Activated T-helper 17 cell treated with anti-CD3 and anti-CD28 coated beads, Interleukin-2, amount 50 U/mL, for 72 hours (primary cell): Measurements from ENCODE around the gene SPATC1L. TPM values are rescaled to one million over a fixed set of nuclear protein-coding genes. Genes with fewer than 3 reads are reported as not detected.
A peak's percentile ranks its signal among the peaks of the same experiment; 100 is the strongest.
"Not testable (repeated sequence)": the region's sequence is repeated elsewhere in the genome, so short reads cannot be mapped to it uniquely, and the experiment has no call there.

Source experiments
- ATAC-seq: fragments of 150-1000 bp; cut with Tn5 transposase; replicated peaks from 2 replicates; pipeline ENCODE4 v1.10.0; 2021; ENCODE audit warnings: mild to moderate bottlenecking, moderate library complexity
- H3K27ac Mint-ChIP-seq: one replicate; pipeline ENCODE4 v1.8.0; 2022; ENCODE audit warnings: mixed read lengths
- H3K27me3 Mint-ChIP-seq: one replicate; pipeline ENCODE4 v1.8.0; 2022; ENCODE audit warnings: mixed read lengths
- H3K36me3 Mint-ChIP-seq: one replicate; pipeline ENCODE4 v1.8.0; 2022; ENCODE audit warnings: low read depth, mild to moderate bottlenecking, mixed read lengths
- H3K4me1 Mint-ChIP-seq: one replicate; pipeline ENCODE4 v1.8.0; 2022; ENCODE audit warnings: mixed read lengths
- H3K4me3 Mint-ChIP-seq: one replicate; pipeline ENCODE4 v1.8.0; 2022; ENCODE audit warnings: mild to moderate bottlenecking, mixed read lengths
- H3K9me3 Mint-ChIP-seq: one replicate; pipeline ENCODE4 v1.8.0; 2022; ENCODE audit warnings: mixed read lengths
- total RNA-seq, 2 donors: library from RNA; stranded (reverse); gene quantifications; one replicate each; pipeline ENCODE4 v1.2.3, GENCODE V29; 2022

SPATC1L gene
- 1 to 10 TPM; 3.8 to 6.7 TPM for total RNA-seq

GRCh38 chr21:46183910-46184624, at the start of gene SPATC1L:
Gene SPATC1L (minus strand): TSS chr21:46184459. CDS start chr21:46182816, 1,643 bp downstream.
- H3K27me3 Mint-ChIP-seq: no peaks in the 10 kb centered on the region
- no peak within 1 kb of the TSS for H3K27ac Mint-ChIP-seq
- no peaks in the 10 kb centered on the region for H3K36me3 Mint-ChIP-seq
- H3K4me1 Mint-ChIP-seq: no peaks in the 10 kb centered on the region
- H3K4me3 Mint-ChIP-seq: peak within 1 kb of the TSS; percentile 73
- peak; percentile 72 for ATAC-seq
- H3K9me3 Mint-ChIP-seq: no peaks in the 10 kb centered on the region

GRCh38 chr21:46229923-46230260, 45.6 kb upstream of the SPATC1L start:
- H3K27me3 Mint-ChIP-seq: no peaks in the 10 kb centered on the region
- peak overlapping the region; percentile 10 for H3K27ac Mint-ChIP-seq
- peaks cover 36% of the 10 kb centered on the region for H3K4me1 Mint-ChIP-seq
- no peaks in the 10 kb centered on the region for H3K9me3 Mint-ChIP-seq
- no peak for ATAC-seq
- peak overlapping the region; percentile 74 for H3K4me3 Mint-ChIP-seq
- H3K36me3 Mint-ChIP-seq: peaks cover 38% of the 10 kb centered on the region

GRCh38 chr21:46229133-46229922, 45.1 kb upstream of the SPATC1L start:
- no peaks in the 10 kb centered on the region for H3K9me3 Mint-ChIP-seq
- peak; percentile 53 for ATAC-seq
- peaks cover 33% of the 10 kb centered on the region for H3K36me3 Mint-ChIP-seq
- peak overlapping the region; percentile 86 for H3K27ac Mint-ChIP-seq
- H3K4me1 Mint-ChIP-seq: peaks cover 36% of the 10 kb centered on the region
- H3K27me3 Mint-ChIP-seq: no peaks in the 10 kb centered on the region
- H3K4me3 Mint-ChIP-seq: peak overlapping the region; percentile 74

GRCh38 chr21:46228345-46229051, 44.2 kb upstream of the SPATC1L start, which contains the start of gene LSS:
Gene LSS (minus strand): TSS chr21:46228774. CDS start chr21:46228745, 29 bp downstream.
- Mint-ChIP-seq H3K27ac (peak within 1 kb of the TSS; percentile 86), H3K9me3 (no peaks in the 10 kb centered on the region), H3K27me3 (no peaks in the 10 kb centered on the region), H3K4me1 (peaks cover 32% of the 10 kb centered on the region), H3K4me3 (peak within 1 kb of the TSS; percentile 74), H3K36me3 (peaks cover 24% of the 10 kb centered on the region)
- ATAC-seq: peak; percentile 90

- ATAC-seq: no peak
- Mint-ChIP-seq H3K4me1 (peaks cover 30% of the 10 kb centered on the region), H3K36me3 (peaks cover 18% of the 10 kb centered on the region), H3K27ac (peak overlapping the region; percentile 80), H3K4me3 (peak overlapping the region; percentile 74), H3K9me3 (no peaks in the 10 kb centered on the region), H3K27me3 (no peaks in the 10 kb centered on the region)
Observed at GRCh38 chr21:46227811-46228344, 43.6 kb upstream of the SPATC1L start.

GRCh38 chr21:46226920-46227599, 42.8 kb upstream of the SPATC1L start:
- Mint-ChIP-seq H3K36me3 (peaks cover 17% of the 10 kb centered on the region), H3K27me3 (no peaks in the 10 kb centered on the region), H3K4me3 (peak overlapping the region; percentile 74), H3K9me3 (no peaks in the 10 kb centered on the region), H3K27ac (peak overlapping the region; percentile 80), H3K4me1 (peaks cover 30% of the 10 kb centered on the region)
- ATAC-seq: peak; percentile 11

- H3K4me3 Mint-ChIP-seq: peak overlapping the region; percentile 74
- ATAC-seq: no peak
- H3K4me1 Mint-ChIP-seq: peaks cover 30% of the 10 kb centered on the region
- H3K27me3 Mint-ChIP-seq: no peaks in the 10 kb centered on the region
- H3K9me3 Mint-ChIP-seq: no peaks in the 10 kb centered on the region
- H3K27ac Mint-ChIP-seq: peak overlapping the region; percentile 80
- H3K36me3 Mint-ChIP-seq: peaks cover 17% of the 10 kb centered on the region
Observed at GRCh38 chr21:46226146-46226545, 41.9 kb upstream of the SPATC1L start.

GRCh38 chr21:46223661-46224060, 39.4 kb upstream of the SPATC1L start:
- not testable (repeated sequence) for H3K9me3 Mint-ChIP-seq, ATAC-seq, H3K27ac Mint-ChIP-seq, H3K4me3 Mint-ChIP-seq, H3K27me3 Mint-ChIP-seq
- Mint-ChIP-seq H3K36me3 (peaks cover 31% of the 10 kb centered on the region), H3K4me1 (peaks cover 25% of the 10 kb centered on the region)

- ATAC-seq: no peak
- H3K9me3 Mint-ChIP-seq: no peaks in the 10 kb centered on the region
- peaks cover 25% of the 10 kb centered on the region for H3K4me1 Mint-ChIP-seq
- H3K27me3 Mint-ChIP-seq: no peaks in the 10 kb centered on the region
- H3K27ac Mint-ChIP-seq: no peak overlapping the region
- H3K4me3 Mint-ChIP-seq: no peak overlapping the region
- H3K36me3 Mint-ChIP-seq: peaks cover 31% of the 10 kb centered on the region
Observed at GRCh38 chr21:46223217-46223616, 39.0 kb upstream of the SPATC1L start.

GRCh38 chr21:46222436-46223116, 38.3 kb upstream of the SPATC1L start:
- H3K27me3 Mint-ChIP-seq: no peaks in the 10 kb centered on the region
- no peak overlapping the region for H3K4me3 Mint-ChIP-seq
- H3K36me3 Mint-ChIP-seq: peaks cover 31% of the 10 kb centered on the region
- H3K4me1 Mint-ChIP-seq: peaks cover 23% of the 10 kb centered on the region
- no peaks in the 10 kb centered on the region for H3K9me3 Mint-ChIP-seq
- no peak for ATAC-seq
- H3K27ac Mint-ChIP-seq: no peak overlapping the region

GRCh38 chr21:46221664-46222435, 37.6 kb upstream of the SPATC1L start:
- no peak for ATAC-seq
- Mint-ChIP-seq H3K27ac (no peak overlapping the region), H3K27me3 (no peaks in the 10 kb centered on the region), H3K9me3 (no peaks in the 10 kb centered on the region), H3K4me1 (peaks cover 16% of the 10 kb centered on the region), H3K4me3 (no peak overlapping the region), H3K36me3 (peaks cover 31% of the 10 kb centered on the region)

- ATAC-seq: no peak
- H3K27me3 Mint-ChIP-seq: no peaks in the 10 kb centered on the region
- peaks cover 31% of the 10 kb centered on the region for H3K36me3 Mint-ChIP-seq
- H3K9me3 Mint-ChIP-seq: no peaks in the 10 kb centered on the region
- no peak overlapping the region for H3K4me3 Mint-ChIP-seq
- H3K27ac Mint-ChIP-seq: no peak overlapping the region
- peaks cover 6% of the 10 kb centered on the region for H3K4me1 Mint-ChIP-seq
Observed at GRCh38 chr21:46220847-46221246, 36.6 kb upstream of the SPATC1L start.

GRCh38 chr21:46220275-46220810, 36.1 kb upstream of the SPATC1L start:
- Mint-ChIP-seq H3K9me3 (no peaks in the 10 kb centered on the region), H3K27me3 (no peaks in the 10 kb centered on the region), H3K4me3 (no peak overlapping the region), H3K4me1 (peaks cover under 1% of the 10 kb centered on the region), H3K36me3 (peaks cover 31% of the 10 kb centered on the region), H3K27ac (no peak overlapping the region)
- ATAC-seq: no peak
